GM21619 (cell line): Measurements from ENCODE around the gene SLC25A23.
"Not testable (repeated sequence)": the region's sequence is repeated elsewhere in the genome, so short reads cannot be mapped to it uniquely, and the experiment has no call there.

ENCODE experiments used
- ATAC-seq: cut with Tn5 transposase; IDR thresholded peaks from one replicate; pipeline ENCODE4 v1.9.1; 2021; ENCODE audit not compliant: unreplicated experiment

The SLC25A23 gene

GRCh38 chr19:6457958-6458694, 1.5 kb downstream of the SLC25A23 start:
- no peak for ATAC-seq

- ATAC-seq, result no peak
Measured at GRCh38 chr19:6455924-6456323, 3.7 kb downstream of the SLC25A23 start.

GRCh38 chr19:6453951-6454565, 5.5 kb downstream of the SLC25A23 start:
- ATAC-seq, result no peak

GRCh38 chr19:6452899-6453298, 6.7 kb downstream of the SLC25A23 start:
- no peak for ATAC-seq

- no peak for ATAC-seq
Measured at GRCh38 chr19:6452223-6452614, 7.4 kb downstream of the SLC25A23 start.

- ATAC-seq, result no peak
Measured at GRCh38 chr19:6451583-6452222, 7.9 kb downstream of the SLC25A23 start.

- no peak for ATAC-seq
Measured at GRCh38 chr19:6450166-6450565, 9.4 kb downstream of the SLC25A23 start.

GRCh38 chr19:6448045-6448444, 11.5 kb downstream of the SLC25A23 start:
- ATAC-seq, result no peak

- no peak for ATAC-seq
Measured at GRCh38 chr19:6446452-6446851, 13.1 kb downstream of the SLC25A23 start.

- ATAC-seq, result no peak
Measured at GRCh38 chr19:6443986-6444385, 15.6 kb downstream of the SLC25A23 start.

- no peak for ATAC-seq
Measured at GRCh38 chr19:6442087-6442688, 17.4 kb downstream of the SLC25A23 start.

GRCh38 chr19:6440905-6441304, 18.7 kb downstream of the SLC25A23 start:
- ATAC-seq, result no peak

GRCh38 chr19:6439743-6440142, 19.8 kb downstream of the SLC25A23 start:
- no peak for ATAC-seq

GRCh38 chr19:6433663-6434062, 25.9 kb downstream of the SLC25A23 start, which contains the start of gene SLC25A41:
TSS of gene SLC25A41 (minus strand) at chr19:6433763. CDS start at chr19:6433693, 70 bp downstream.
- ATAC-seq, result no peak

GRCh38 chr19:6433165-6433564, 26.4 kb downstream of the SLC25A23 start:
- ATAC-seq, result no peak

GRCh38 chr19:6431891-6432290, 27.7 kb downstream of the SLC25A23 start:
- no peak for ATAC-seq

- no peak for ATAC-seq
Measured at GRCh38 chr19:6429419-6430221, 30.0 kb downstream of the SLC25A23 start.

GRCh38 chr19:6428692-6429418, 30.7 kb downstream of the SLC25A23 start:
- not testable (repeated sequence) for ATAC-seq

GRCh38 chr19:6427131-6427530, 32.5 kb downstream of the SLC25A23 start:
- no peak for ATAC-seq
